Measurements from ENCODE around the gene TMEM207.

Gene TMEM207

DNA sequence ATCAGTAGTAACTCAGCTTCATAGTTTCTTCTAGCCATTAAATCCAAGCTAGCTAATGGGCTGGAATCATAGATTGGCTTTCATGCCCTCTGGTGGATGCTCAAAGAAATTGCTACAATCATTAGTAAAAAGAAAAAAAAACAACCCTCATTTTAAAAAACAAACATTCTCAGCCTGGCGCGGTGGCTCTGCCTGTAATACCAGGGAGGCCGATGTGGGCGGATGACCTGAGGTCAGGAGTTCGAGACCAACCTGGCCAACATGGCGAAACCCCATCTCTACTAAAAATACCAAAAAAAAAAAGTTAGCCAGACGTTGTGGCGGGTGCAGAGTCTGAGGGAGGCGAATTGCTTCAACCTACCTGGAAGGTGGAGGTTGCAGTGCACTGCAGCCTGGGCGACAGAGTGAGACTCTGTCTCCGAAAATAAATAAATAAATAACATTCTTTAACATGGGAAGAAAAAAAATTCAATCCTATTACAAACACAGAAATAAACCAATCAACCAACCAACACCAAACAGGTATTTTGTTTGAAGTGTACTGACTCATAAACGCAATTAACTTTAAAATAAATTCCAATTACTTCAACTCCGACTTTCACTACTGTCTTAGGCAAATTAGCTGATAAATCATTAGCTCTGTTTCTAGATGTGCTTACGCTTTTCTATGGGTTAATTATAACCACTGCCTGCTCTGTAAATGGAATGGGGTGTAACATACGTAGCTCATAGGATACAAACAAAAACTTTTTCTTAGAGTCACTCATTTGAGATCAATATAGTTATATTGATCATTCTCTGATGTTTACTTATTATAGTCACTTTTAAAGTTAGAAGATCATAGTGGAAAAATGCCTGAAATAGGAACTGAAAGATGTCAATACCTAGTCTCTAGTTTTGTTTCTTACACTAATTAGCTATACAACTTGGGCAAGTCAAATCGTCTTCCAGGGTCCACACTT, 24.9 kb downstream of the TMEM207 start:
- Histone ChIP-seq H3K27ac (no peak overlapping the region), H3K9ac (no peak overlapping the region), H3K27me3 (ENCODE audit: control insufficient read depth, insufficient read depth, low read length) (no peaks in the 10 kb centered on the region), H3K4me3 (ENCODE audit: low read depth, low read length) (no peak overlapping the region), H3K79me2 (no peaks in the 10 kb centered on the region), H3K36me3 (ENCODE audit: control insufficient read depth, insufficient read depth, low read length) (no peaks in the 10 kb centered on the region), H3K9me3 (ENCODE audit: control insufficient read depth, low read length) (no peaks in the 10 kb centered on the region), H2AFZ (peak overlapping the region; percentile 56), H3K4me2 (ENCODE audit: low read length) (no peak overlapping the region), H3K4me1 (no peaks in the 10 kb centered on the region)
- TF ChIP-seq, protein P1, sequence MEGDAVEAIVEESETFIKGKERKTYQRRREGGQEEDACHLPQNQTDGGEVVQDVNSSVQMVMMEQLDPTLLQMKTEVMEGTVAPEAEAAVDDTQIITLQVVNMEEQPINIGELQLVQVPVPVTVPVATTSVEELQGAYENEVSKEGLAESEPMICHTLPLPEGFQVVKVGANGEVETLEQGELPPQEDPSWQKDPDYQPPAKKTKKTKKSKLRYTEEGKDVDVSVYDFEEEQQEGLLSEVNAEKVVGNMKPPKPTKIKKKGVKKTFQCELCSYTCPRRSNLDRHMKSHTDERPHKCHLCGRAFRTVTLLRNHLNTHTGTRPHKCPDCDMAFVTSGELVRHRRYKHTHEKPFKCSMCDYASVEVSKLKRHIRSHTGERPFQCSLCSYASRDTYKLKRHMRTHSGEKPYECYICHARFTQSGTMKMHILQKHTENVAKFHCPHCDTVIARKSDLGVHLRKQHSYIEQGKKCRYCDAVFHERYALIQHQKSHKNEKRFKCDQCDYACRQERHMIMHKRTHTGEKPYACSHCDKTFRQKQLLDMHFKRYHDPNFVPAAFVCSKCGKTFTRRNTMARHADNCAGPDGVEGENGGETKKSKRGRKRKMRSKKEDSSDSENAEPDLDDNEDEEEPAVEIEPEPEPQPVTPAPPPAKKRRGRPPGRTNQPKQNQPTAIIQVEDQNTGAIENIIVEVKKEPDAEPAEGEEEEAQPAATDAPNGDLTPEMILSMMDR (IDR thresholded peaks at IDR 0.05) = peak; percentile 67

DNA sequence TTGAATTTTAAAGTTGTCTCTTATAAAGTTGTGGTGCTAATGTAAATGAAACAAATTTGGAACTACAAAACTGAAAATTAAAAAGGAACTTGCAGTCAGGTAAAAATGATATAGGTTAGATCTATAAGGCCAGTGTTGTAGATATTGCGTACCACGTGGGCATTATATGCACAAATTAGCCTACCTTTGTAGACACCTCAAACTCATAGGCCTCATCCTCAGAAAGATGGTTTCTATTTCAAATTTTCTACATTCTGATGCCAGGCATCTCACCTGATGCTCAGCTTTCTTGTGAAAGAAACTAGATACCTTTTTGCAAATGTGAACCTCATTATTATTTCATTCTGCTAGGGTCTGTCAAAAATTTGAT, 25.6 kb downstream of the TMEM207 start:
- H3K36me3 ChIP-seq (ENCODE audit: control insufficient read depth, insufficient read depth, low read length) = no peaks in the 10 kb centered on the region

DNA sequence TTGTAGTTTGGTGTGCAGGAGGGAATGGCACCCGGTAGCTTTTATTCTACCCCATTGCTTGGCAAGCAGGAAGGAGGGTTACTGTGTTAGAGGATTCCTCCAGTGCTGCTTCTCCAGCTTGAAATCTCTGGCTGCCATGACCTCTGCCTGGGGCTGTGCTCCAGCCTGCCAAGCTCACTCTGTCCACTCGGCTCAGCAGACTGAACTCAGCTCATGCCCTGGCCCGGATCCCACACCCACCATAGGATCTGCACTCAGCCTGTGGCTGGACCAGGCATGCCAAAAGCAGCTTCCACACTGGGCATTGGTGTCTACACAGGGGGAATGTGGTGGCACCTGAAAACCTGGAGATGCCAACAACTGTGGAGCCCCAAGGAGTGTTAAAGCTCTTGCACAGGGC, 35.4 kb downstream of the TMEM207 start:
- TF ChIP-seq, protein P1 (IDR thresholded peaks at IDR 0.05) = no peak
- no peaks in the 10 kb centered on the region for H3K79me2 ChIP-seq
- H3K27ac ChIP-seq = no peak overlapping the region

More for the DNA sequence above, 25.6 kb downstream of the TMEM207 start:
- Histone ChIP-seq H3K79me2 (no peaks in the 10 kb centered on the region), H3K4me1 (no peaks in the 10 kb centered on the region), H3K27ac (no peak overlapping the region), H3K9me3 (ENCODE audit: control insufficient read depth, low read length) (no peaks in the 10 kb centered on the region), H2AFZ (peak overlapping the region; percentile 56), H3K27me3 (ENCODE audit: control insufficient read depth, insufficient read depth, low read length) (no peaks in the 10 kb centered on the region), H3K4me2 (ENCODE audit: low read length) (no peak overlapping the region), H3K9ac (no peak overlapping the region), H3K4me3 (ENCODE audit: low read depth, low read length) (no peak overlapping the region)
- TF ChIP-seq, protein P1 (IDR thresholded peaks at IDR 0.05) = no peak

DNA sequence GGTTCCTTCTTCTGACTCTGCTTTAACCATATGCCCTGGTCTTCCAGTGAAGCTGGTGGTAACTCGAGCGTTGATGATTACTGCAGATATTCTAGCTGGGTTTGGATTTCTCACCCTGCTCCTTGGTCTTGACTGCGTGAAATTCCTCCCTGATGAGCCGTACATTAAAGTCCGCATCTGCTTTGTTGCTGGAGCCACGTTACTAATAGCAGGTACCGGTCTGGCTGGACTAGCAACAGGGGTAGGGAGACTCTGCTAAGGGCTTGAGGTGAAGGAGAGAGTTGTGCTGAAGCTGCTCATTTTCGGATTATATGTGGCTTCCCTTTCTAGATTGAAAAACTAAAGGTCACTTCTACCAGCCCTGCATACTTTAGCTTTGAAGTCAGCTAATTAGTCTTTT, 45.0 kb downstream of the TMEM207 start:
- Histone ChIP-seq H3K4me3 (ENCODE audit: low read depth, low read length) (no peak overlapping the region), H3K4me1 (no peaks in the 10 kb centered on the region), H3K4me2 (ENCODE audit: low read length) (no peak overlapping the region), H3K9me3 (ENCODE audit: control insufficient read depth, low read length) (no peaks in the 10 kb centered on the region), H3K79me2 (no peaks in the 10 kb centered on the region), H3K27ac (no peak overlapping the region), H3K9ac (no peak overlapping the region), H3K27me3 (ENCODE audit: control insufficient read depth, insufficient read depth, low read length) (no peaks in the 10 kb centered on the region), H2AFZ (no peak overlapping the region), H3K36me3 (ENCODE audit: control insufficient read depth, insufficient read depth, low read length) (no peaks in the 10 kb centered on the region)
- TF ChIP-seq, protein P1 (IDR thresholded peaks at IDR 0.05) = no peak

More for the DNA sequence above, 35.4 kb downstream of the TMEM207 start:
- H2AFZ ChIP-seq = no peak overlapping the region
- no peak overlapping the region for H3K9ac ChIP-seq
- no peak overlapping the region for H3K4me3 ChIP-seq (ENCODE audit: low read depth, low read length)
- no peaks in the 10 kb centered on the region for H3K9me3 ChIP-seq (ENCODE audit: control insufficient read depth, low read length)
- no peaks in the 10 kb centered on the region for H3K4me1 ChIP-seq
- H3K27me3 ChIP-seq (ENCODE audit: control insufficient read depth, insufficient read depth, low read length) = no peaks in the 10 kb centered on the region
- H3K36me3 ChIP-seq (ENCODE audit: control insufficient read depth, insufficient read depth, low read length) = no peaks in the 10 kb centered on the region
- no peak overlapping the region for H3K4me2 ChIP-seq (ENCODE audit: low read length)
